Germinal center (tissue), 1 donor: ENCODE data around the gene LRRC25.

ENCODE experiments used
- DNase-seq: peaks from one replicate; pipeline ENCODE4 v3.0.0; 2012; ENCODE audit warnings: mixed read lengths, low spot score

Gene LRRC25

GRCh38 chr19:18424890-18425514 is 27.6 kb upstream of the LRRC25 start:
- DNase-seq = no peak

DNA sequence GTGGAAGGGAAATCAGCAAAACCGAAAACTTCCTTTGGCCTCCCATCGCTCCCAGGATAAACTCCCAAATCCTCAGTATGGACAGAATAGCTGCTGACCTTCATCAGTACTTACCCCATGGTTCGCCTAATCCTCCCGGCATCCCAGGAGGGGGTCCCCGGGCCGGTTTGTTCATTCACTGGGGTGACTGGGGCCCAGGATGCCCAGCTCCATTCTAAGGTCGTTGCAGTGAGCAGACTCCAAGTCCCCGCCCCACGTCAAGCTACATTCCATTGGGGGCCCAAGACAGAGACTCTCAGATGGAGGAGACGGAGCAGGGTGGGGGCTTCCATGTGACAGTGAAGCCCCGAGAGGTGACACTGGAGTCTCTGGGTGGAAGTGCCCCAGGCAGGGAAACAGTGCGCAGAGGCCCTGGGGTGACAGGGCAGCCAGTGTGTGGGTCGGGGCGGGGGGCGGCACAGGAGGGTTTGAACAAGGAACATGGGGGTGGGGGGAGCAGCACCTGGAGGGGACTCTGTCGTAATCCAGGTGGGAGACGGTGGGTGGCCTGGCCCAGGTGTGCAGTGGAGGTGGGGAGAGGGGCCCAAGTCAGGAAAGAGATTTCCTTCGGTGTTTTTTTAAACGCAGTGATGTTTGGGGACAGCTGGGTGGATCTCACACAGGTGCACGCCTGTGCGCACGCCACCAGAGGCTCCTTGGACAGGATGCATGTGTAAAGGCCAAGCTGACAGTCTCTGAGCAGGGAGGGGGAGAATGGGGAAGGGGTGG is 26.9 kb upstream of the LRRC25 start:
- peak; percentile 4 for DNase-seq

DNA sequence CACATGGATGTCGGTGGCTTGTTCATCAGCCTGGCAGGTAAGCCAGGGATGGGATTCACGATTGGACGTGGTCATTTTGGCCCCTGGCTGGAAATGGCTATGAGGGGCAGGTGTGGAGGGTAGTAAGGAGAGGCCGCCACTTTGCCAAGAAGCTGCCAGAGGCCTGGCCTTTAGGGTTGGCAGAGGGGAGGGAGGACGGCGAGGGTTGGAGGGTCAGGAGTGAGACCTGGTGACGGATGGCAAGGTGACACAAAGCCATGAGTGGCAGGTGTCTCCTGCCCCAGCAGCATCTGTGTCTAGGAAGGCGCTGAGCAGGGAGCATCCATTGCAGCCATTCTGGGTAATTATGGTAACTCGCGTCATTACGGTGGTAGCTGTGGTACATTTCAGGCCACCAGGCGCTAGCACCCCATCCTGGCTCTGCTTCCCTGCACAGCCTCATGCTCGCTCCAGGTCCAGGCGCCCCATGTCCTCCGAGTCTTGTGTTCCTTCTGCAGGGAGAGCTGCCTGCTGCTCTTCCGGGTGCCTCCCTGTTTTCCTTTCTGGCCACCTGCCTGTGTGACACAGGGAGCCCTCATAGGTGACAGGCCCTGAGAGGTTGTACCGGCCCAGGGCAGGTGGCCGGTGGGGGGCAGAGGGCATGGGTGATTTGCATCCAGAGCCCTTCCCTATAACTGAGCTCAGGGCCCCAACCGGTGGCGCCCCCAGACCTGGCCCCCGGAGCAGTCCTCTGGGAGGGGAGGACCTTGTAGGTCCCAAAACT is 26.0 kb upstream of the LRRC25 start:
- DNase-seq = no peak

DNA sequence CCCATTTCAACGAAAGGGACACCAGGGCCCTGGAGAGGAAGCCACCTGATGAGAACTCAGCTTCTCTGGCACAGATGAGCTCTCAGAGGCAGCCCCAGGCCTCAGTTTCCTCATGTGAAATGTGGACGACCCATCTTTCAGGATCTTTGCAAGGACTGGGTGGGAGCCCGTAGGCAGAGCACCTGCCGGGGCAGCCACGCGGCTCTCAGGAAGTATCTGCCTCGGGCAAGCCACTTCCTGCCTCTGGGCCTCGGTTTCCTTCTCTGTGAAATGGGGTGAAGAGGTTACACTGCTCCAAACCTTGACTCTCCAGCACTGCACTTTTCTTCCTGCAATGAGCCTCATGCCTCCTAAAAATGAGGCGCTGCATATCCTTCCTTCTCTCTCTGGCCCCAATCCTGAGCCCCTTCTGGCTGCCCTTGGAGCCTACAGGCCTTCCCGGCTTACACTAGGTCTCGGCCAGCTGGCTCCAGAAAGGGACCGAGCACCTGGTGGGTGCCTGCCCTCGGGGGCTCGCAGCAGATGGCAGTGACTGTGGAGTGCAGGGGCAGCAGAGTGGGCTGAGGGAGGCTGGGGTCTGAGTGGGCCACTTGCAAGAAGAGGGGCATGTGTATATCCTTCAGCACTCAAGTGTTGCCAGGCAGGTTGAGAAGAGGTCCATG is 25.2 kb upstream of the LRRC25 start:
- peak; percentile 15 for DNase-seq

- no peak for DNase-seq
These were observed 24.0 kb upstream of the LRRC25 start for GRCh38 chr19:18421371-18421959.

GRCh38 chr19:18420930-18421329 is 23.5 kb upstream of the LRRC25 start:
- no peak for DNase-seq

- peak; percentile 72 for DNase-seq
These were observed 22.5 kb upstream of the LRRC25 start for GRCh38 chr19:18419699-18420460.

DNA sequence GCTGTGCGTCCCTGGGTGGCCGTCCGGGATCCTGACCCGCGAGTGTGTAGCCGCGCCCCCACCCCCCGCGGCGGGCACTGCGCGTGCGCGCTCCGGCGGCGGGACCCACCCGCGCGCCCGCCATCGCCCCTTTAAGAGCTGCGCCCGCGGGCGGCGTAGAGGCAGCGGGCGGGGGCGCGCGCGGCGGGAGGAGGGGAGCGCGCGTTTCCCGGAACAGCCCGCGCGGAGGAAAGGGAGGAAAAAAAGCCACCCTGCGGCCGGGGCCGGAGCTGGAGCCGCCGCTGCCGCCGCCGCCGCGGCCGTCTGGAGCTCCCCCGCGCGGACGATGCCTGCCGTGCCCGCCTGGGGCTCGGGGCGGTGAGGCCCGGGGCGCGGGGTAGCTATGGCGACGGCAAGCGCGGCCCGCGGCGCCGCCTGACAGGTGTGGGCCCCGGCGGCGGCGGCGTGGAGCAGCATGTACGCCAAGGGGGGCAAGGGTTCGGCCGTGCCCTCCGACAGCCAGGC is 21.8 kb upstream of the LRRC25 start, which contains the start of gene SSBP4:
SSBP4 (plus strand) TSS at position 204 of the 504 bp plus-strand sequence; CDS start at position 455, 251 bp downstream.
- peak; percentile 89 for DNase-seq

GRCh38 chr19:18418483-18419194 is 21.2 kb upstream of the LRRC25 start:
- no peak for DNase-seq

DNA sequence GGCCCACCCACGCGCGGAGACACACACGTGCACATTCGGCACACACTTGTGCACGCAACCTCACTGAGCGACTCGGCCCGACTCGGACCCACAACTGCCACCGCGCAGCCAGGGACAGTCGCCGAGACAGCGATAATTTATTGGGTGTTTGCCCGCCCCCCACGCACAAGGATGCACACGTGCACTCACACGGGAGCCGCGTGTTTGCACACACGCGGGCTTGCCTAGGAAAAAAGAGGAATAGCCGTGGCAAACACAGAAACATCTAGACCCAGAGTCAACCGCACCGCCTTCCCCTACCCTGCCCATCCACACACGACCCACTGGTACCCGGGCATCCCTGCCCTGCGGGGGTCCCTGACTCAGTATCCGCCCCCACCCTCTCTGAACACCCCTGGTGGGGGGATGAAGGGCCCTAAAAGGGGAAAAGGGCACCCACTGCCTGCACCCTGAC is 20.6 kb upstream of the LRRC25 start:
- DNase-seq = no peak

- no peak for DNase-seq
These were observed 20.0 kb upstream of the LRRC25 start for GRCh38 chr19:18417250-18418028.

GRCh38 chr19:18416778-18417249 is 19.4 kb upstream of the LRRC25 start:
- no peak for DNase-seq

GRCh38 chr19:18415178-18415867 is 17.9 kb upstream of the LRRC25 start:
- no peak for DNase-seq

- no peak for DNase-seq
These were observed 17.2 kb upstream of the LRRC25 start for GRCh38 chr19:18414504-18415177.

- no peak for DNase-seq
These were observed 15.3 kb upstream of the LRRC25 start for GRCh38 chr19:18412610-18413239.

DNA sequence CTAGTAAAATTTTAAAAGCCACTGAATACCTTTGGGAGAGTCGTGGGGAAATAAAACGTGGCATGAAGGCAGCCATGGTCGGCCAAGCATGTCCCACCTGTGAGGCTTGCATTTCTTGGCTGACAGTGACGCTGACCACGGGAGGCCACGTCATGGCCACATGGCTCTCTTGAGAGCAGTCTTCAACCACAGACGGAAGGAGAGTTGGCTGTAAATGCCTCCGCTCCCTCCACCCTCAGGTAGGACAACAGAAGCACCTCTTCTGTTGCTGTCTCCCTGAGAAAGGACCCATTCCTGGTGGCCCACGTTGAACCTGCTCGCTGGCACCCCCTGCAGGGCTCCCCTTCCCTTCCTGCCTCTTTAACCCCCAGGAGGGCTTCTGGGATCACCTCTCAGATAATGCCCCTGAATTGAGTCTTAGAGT is 10.6 kb upstream of the LRRC25 start:
- DNase-seq = peak; percentile 64

DNA sequence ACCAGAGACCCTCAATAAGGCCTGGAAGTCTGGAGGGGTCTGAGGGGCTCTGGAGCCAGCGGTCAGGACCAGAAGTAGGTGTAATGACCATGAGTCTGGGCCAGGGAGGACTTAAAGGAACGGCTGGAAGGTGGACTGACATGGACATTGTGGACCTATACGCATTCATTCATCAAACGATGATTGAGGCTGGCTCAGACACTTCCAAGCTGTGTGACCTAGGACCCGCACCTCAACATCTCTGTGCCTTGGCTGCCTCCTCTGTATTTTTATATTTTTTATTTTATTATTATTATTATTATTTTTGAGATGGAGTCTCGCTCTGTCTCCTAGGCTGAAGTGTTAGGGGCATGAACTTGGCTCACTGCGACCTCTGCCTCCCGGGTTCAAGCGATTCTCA is 9.3 kb upstream of the LRRC25 start:
- DNase-seq = no peak
